Panc1 (cell line): ENCODE results near the gene ADAT3.
"Not testable (repeated sequence)": the region's sequence is repeated elsewhere in the genome, so short reads cannot be mapped to it uniquely, and the experiment has no call there.

Experiments used
- CTCF ChIP-seq: fragments of 450-650 bp; IDR thresholded peaks from 2 replicates; pipeline ENCODE4 v1.5.1; 2017; ENCODE audit warnings: mild to moderate bottlenecking
- REST ChIP-seq, 2 experiments: IDR thresholded peaks; 2 replicates each; pipeline ENCODE4 v1.6.1; 2011 to 2012; ENCODE audit warnings: low read depth in 2 of 2, control low read depth in 1 of 2, low read length in 1 of 2, mild to moderate bottlenecking in 1 of 2, moderate library complexity in 1 of 2; ENCODE audit not compliant: insufficient read depth in 1 of 2
- SIN3A ChIP-seq: IDR thresholded peaks from 2 replicates; pipeline ENCODE4 v1.6.1; 2012; ENCODE audit warnings: low read depth, mild to moderate bottlenecking, low read length, moderate library complexity, borderline replicate concordance; ENCODE audit not compliant: insufficient read depth

- TF ChIP-seq CTCF; SIN3A; REST (IDR thresholded peaks at IDR 0.05; ENCODE audit: insufficient read depth in 1 of 2, low read depth in 2 of 2, low read length in 1 of 2): not testable (repeated sequence)
Observed at GRCh38 chr19:1876496-1877279, 28.5 kb upstream of the ADAT3 start.
